ENCODE measurements around the gene ATP8B1.

The ATP8B1 gene

DNA sequence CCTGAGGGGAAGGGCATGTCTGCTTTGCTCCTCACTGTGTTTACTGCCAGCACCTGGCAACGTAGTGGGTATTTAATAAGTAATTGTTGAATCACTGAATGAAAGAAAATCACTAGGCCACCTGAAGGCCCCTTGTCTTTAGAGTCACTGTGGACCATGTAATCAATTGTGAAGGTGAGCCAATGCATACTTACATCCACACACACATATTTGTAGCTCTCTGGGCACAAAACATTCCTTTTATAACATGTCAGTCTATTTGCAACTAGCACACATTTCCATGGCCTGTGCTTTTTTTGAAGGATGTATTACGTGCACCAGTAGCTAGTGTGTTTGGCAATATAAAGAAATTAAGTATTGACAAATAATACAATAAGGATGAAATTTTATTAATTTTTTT lies 11.2 kb downstream of the ATP8B1 start:
- DNase-seq: no peak

DNA sequence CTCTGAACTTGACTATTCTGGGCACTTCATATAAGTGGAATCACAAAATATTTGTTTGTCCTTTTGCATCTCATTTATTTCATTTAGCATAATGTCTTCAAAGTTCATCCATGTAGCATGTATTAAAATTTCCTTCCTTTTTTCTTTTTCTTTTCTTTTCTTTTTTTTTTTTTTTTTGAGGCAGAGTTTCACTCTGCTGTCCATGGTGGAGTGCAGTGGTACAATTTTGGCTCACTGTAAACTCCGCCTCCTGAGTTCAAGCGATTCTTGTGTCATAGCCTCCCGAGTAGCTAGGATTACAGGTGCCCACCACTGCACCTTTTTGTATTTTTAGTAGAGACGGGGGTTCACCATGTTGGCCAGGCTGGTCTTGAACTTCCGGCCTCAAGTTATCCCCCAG lies 11.9 kb downstream of the ATP8B1 start:
- no peak for DNase-seq

DNA sequence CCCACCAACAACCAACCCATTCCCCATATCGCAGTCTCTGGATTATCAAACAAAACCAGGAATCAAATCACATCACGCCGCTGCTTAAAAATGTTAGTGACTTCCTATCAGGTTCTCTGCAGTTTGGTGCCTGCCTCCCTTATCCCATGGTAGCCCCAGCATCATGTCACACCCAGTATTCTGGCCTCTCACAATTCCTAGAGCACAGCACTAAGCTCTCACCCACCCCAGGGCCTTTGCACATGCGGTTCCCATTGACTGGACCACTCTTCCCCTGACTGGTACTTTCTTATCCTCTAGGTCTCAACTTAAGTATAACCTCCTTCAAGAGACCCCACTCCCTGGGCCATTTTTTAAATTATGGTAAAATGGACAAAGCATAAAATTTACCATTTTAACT lies 12.8 kb downstream of the ATP8B1 start:
- no peak for DNase-seq

DNA sequence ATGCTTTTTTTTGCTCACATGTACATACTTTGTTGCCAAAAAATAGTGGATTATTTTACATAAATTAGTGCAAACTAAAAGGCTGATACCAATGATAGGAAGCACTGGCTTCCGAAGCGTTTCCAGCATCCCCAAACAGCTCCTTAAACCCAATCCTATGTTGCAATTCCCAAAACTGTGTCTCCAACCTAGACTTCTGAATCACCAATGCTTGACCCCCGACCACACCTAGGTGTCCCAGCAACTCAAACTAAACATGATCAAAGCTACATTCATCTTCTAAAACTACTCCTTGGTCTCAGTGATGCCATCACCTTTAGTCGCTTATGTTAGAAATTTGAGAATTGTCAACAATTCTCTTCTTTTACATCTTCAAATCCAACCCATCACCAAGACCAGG lies 13.4 kb downstream of the ATP8B1 start:
- no peak for DNase-seq

DNA sequence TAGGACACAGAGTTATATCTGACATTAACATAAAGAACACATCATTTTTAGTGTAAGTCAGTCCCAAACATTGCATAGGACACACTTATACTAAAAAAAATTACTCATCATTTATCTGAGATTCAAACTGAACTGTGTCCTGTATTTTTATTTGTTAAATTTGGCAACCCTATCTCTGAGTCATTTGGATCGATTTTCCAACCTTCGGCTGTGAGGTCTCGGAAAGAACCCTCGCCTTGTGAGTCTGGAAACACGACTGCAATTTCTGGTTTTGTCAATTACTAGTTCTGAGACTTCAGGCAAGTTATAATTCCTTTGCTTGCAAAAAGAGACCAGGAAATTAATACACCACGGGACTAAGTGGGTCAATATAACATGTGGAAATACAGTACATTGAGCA lies 14.0 kb downstream of the ATP8B1 start:
- no peak for DNase-seq

DNA sequence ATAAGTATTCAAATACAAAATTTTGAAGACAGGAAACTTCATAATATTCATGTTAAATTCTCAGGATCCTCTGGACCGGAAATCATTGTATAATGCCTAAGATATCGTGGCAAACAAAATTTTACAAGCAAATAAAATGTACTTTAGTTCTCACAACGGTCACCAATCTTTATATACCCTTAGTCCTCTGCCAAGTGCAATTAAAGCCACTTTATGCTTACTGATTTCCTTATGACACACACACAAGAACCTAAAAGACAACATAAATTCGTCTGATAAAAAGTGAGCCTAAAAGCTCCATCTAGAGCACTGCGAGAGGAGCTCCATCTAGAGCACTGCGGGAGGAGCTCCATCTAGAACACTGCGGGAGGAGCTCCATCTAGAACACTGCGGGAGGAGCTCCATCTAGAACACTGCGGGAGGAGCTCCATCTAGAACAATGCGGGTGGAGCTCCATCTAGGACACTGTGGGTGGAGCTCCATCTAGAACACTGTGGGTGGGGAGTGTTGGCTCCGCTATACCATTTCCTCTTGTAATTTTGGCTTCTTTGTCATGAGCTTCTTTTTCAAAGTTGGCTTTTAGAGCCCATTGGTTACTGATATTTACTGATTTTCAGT lies 15.9 kb downstream of the ATP8B1 start:
- DNase-seq: no peak

DNA sequence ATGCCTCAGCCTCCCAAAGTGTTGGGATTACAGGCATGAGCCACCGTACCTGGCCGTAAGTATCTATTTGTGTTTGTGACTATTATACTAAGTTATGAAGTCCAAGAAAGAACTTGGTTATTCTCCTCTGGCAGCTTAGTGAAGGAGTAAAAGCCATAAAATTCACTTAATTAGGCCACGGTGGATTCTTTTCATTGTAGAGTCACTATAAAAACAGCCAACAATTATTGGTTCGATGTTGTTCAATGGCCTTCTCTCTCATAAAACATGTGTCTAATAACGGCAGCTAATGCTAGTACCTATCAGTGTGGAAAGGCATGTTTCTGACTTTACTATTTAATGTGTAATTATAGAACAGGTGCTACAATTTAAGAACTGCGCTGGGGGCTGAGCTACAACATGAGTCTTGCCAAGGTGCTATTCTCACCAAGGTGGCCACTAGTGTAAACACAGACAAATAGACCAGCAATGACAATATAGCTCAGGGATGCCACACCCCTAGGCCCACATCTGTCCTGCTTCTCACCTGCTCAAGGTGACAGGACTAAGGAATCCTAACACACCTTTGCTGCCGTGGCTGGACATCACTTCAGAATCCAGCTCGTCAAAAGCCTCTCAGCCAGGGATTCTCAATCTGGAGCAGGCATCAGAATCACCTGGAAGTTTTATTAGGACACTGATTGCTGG lies 17.2 kb downstream of the ATP8B1 start:
- no peak for DNase-seq

DNA sequence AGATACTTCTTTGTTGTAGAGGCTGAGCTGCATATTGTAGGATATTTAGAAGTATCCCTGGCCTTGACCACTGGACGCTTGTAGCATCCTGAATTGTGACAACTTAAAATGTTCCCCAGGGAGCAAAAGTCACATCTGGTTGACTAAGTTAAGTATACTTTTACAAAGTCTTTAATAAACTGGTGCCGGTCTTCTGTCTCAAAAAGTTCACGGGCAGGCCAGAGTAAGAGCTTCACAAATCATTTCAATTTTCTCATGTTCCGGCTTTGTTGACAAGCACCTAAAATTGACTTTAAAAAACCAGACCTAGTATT lies 18.4 kb downstream of the ATP8B1 start:
- no peak for DNase-seq

DNA sequence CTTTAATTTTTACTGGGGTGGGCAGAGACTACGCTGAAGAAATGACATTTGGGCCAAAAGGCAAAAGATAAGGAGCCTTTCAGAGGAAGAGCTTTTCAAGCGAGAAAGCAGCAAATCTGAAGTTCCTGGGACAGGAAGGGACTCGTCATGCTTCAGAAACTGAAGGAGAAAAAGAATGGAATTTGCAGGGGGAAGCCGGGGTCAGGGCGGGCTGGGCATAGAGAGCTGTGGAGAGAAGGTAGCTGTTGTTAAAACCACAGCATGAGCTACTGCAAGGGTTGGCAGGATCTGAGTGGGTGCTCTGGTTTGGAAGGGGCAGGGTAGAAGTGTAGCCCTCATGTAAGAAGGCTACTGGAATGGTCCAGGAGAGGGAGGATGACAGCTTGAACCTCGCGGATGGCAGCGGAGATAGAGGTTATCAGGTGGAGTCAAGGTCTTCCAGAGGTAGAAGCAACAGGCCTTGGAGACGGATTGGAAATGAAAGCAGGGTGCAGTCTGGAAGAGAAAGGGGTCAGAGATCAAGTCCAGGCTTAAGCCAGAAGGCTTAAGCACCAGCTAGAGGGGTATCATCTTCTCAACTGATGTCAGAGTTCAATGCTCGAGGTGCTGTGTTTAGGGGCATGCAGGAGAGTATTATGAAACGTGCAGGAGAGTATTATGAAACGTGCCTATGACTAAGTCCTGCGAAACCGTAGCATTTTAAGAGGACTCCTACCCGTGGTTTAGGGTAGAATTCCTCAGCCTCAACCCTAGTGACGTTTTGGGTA lies 18.9 kb downstream of the ATP8B1 start:
- no peak for DNase-seq

DNA sequence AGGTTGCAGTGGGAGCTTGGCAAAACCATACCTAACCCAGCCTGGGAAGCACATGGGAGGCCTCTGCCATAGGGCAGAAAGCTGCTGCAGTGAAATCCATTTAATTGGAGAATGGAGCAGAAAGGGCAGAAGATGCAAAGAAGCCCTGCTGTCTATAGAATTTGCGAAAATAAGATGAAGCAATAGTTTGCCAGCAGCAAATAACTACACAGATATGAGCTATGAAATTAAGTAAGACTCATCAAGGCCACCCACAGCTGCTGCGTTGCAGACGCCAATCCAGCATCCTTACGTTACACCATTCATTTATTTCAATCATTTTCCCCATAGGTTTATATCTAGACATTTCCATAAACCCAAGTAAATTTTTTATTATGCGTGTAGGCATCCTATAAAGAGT lies 21.1 kb downstream of the ATP8B1 start:
- DNase-seq: no peak

DNA sequence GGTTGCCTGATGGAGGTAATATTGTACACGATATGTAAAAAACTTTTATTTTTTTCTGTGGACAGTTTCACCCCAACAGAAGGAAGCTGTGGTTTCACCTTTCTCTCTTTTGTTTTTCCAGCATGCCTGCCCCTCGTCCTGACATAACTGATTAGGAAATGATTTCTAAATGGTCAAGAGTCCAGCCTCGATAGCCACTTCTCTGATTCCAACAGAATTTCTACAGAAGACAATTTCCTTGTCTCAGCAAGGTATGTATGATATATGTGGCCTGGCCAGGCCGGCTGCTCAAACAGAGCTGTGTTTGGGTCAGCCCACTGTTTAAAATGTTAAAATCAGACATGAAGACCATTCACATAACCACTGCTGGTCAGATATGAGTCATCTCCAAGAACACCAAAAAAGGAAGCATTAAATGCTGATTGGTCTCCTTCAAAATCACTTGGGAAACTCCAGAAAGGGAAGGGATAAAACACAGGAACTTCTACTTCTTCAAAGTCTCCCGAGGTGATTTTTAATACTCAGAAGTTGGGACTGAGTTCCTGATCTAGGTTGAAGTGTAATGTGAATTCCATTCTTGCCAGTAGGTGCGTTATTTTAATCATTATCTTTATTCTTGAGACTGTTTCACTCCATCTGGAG lies 22.3 kb downstream of the ATP8B1 start:
- DNase-seq: no peak

DNA sequence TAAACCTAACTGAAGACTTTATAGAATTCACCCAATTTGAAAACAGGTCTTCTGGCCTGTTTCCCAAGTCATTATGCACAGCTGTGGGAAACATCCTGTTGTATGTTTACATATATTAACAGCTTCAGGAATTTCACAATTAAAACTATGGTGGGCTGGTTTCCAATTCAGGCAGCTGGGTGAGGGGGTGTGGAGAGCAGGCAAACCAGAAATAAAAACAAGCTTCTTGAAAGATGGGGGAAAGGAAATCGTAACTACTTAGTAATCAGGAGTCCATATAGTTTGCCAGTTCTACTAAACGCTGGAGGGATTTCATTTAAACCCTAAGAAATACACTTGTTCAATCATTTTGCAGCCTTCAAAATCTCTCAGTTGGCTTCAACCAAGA lies 22.8 kb downstream of the ATP8B1 start:
- no peak for DNase-seq

DNA sequence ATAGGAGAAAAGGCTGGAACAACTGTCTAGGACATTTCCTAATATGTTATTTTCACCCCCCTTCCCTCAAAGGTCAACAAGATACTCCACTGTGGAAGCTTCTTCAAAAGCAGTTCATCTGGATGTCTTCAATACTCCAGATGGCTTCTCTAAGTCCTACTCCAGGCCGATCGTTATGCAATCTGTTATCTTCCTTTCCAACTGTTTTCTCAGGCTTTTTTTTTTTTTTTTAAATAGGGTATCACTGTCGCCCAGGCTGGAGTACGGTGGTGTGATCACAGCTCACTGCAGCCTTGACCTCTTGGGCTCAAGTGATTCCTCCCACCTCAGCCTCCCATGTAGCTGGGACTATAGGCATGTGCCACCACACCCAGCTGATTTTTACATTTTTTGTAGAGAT lies 26.3 kb downstream of the ATP8B1 start:
- no peak for DNase-seq

DNA sequence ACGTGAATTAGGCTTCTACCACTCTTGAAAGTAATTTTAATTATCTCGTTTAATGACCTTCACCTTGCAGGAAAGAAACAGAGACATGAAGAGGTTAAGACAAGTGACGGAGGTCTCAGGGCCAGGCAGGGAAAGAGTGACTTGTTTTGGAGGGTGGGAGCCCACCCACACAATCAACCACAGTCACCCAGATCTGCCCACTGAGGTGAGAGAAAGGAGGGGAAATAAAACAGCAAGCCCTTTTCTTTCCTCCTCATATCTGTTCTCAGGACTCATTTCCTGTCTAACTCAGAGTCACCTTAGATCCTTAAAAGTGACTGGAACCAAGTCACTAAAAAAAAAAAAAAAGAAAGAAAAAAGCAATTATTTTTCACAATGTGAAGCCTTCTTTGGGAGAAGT lies 26.8 kb downstream of the ATP8B1 start:
- DNase-seq: no peak

DNA sequence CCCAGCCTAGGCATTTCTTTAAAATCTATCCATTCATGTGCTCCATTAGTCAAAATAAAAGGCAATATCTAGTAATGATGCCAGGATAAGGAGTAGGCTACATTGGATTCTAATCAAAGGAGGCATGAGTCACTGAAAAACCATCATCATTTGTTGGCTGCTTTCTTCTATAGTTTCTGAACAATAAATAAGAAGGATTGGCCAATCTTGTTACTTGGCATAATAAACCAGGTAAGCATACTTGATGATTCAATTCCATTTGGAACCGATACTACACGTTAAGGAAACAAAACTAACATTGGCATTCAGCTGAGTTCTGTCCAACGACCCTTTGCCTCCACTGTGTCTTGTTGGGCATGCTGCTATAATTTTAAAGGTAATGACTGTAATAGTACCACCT lies 27.2 kb downstream of the ATP8B1 start:
- no peak for DNase-seq

DNA sequence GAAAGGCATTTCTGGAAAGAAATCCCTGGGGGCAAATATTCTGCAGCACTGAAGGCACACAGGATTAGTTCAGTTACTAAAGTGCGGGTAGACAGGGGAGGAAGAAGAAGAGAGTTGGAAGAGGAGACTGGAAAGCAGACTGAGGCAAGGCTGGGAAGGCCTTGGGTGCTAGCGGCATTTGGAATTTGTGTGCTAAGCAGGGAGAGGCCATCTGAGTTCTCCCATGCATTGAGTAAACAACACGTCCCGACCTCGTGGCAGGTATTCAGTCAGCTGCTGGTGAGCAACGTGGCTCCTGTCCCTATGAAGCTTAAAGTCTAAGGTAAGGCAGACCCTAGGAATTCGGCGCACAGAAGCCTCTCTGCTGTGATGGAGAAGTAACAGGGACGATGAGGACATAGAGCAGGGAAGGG lies 30.7 kb downstream of the ATP8B1 start:
- DNase-seq: peak; percentile 36

DNA sequence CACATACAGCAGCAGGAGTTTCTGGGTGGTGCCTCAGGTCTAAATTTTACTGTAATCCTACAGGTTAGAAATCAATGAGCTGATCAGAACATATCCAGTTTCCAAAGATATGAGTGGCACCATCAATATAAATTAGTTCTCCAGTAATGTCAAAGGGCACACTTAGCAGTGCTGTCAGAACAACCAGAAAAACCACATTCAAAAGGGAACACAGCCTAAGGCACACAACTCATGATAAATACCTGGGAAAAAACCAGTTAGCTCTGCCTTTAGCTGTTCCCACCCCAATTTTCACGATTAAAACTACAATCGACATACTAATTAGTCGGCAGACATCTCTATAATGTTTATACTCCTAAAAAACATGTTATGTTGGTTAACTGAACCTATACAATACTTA lies 31.5 kb downstream of the ATP8B1 start:
- no peak for DNase-seq

DNA sequence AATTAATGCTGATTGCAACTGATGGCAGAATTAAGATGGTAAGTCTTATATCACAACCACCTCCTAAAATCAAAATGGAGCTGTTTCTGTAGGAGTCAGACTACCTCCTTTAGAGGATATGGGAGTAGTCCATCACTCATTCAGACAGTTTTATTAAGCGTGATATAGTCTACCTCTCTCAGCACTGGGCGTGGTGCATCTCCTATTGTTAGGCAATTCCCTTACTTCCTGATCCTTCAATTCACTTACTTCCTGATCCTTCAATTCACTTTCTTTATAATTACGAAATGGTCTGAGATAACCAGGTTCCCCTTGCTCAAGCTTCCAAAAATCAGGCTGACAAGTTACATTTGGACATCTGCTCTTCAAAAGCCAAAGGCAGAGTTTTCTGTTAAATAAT lies 31.9 kb downstream of the ATP8B1 start:
- DNase-seq: no peak

DNA sequence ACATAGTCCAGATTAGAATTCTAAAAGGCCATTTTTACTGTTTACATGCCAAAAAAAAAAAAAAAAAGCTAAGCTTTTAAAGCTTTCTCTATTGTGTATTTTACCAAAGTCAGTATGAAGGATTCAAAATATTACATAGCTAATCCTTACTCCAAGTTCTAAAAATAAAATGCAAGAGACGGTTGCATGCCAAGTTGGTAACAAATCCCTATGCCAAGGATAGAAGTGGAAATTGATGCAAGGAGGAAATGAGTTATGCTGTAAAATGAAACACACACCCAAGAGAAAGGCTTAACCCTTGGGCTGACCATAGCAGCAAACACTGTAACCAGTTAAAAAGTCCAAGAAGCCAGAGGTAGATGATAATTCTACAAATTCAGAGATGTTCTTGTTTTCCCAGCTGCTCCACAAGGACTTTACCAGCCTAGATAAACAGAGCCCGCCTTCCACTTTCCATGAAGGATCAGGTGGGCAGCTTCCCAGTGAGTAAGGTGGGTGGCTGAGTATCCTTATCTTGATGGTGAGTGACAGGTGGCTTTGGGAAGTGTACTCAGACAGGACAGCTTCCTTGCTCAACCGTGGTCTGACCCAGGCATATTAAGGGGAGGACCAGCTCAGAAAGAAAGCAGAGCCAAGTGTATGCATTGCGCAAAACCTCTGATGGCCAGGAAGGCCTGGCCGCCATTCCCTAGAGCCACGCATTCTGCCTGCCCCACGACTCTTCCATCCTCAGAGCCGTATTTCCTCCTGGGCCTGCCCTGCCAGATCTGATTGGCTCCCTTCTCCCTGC lies 34.4 kb downstream of the ATP8B1 start:
- no peak for DNase-seq

DNA sequence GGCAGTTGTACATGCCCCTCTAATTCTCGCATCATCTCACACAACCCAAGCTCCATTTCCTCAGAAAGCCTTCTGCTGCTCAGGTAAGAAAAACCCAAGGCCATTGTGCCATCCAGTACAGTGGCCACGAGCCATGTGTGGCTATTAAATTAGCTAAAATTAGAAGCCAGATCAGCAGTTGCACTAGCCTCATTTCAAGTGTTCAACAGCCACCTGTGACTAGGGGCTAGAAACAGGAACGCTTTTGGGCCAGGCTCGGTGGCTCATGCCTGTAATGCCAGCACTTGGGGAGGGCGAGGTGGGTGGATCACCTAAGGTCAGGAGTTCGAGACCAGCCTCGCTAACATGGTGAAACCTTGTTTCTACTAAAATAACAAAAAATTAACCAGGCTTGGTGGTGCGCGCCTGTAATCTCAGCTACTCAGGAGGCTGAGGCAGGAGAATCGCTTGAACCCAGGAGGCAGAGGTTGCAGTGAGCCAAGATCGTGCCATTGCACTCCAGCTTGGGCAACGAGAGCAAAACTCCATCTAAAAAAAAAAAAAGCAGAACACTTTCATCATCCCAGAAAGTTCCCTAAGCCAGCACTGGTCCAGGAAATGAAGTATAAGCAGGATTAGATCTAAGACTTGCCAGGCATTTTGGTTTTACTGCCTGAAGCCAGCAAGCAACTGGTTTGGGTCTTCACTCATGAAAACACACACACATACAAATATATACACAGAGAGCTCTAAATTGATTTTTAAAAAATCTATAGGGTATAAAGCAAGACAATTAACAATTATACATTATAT lies 35.7 kb downstream of the ATP8B1 start:
- DNase-seq: no peak

DNA sequence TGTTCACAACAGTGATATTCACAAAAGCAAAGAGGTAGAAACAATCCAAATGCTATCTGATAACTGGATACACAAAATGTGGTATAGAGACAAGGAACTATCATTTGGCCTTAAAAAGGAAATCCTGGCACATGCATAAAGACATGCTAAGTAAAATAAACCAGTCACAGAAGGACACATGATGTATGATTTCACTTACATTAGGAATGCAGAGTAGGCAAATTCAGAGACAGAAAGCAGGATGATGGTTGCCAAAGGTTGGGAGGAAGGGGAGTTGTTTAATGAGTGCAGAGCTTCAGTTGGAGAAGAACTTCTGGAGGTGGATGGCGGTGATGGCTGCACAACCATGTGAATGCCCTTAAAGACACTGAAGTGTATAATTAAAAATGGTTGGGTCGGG lies 38.1 kb downstream of the ATP8B1 start:
- DNase-seq: no peak

DNA sequence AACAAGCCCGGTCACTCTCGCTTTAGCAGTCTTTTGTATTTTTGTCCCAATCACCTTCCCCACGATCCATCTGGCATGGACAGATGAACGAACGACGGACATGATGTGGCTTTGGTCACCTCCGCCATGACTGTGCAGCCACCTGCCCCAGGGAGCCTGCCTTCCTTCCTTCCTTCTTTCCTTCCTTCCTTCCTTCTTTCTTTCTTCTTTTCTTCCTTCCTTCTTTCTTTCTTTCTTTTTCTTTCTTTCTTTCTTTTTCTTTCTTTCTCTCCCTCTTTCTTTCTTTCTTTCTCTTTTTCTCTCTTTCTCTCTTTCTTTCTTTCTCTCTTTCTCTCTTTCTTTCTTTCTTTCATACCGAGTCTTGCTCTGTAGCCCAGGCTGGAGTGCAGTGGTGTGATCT lies 39.0 kb downstream of the ATP8B1 start:
- DNase-seq: no peak
